Cardiac muscle cell (in vitro differentiated cells and primary cell): ENCODE data around the gene TMTC2. TPM values are rescaled to one million over a fixed set of nuclear protein-coding genes. Genes with fewer than 3 reads are reported as not detected.

Experiments
- DNase-seq, 2 donors: peaks; one replicate each; pipeline versions ENCODE4 v3.0.0 to v3.0.0-alpha.2; 2010 to 2017; ENCODE audit warnings: low read depth in 1 of 2, low spot score in 1 of 2
- H3K27ac ChIP-seq: fragments of 200-600 bp; sonication (generic); 2 replicates; pipeline ENCODE4 v1.5.1; 2016
- H3K27me3 ChIP-seq: fragments of 200-600 bp; sonication (generic); 2 replicates; pipeline ENCODE4 v1.6.0; 2016; ENCODE audit warnings: control low read depth
- H3K36me3 ChIP-seq: fragments of 200-600 bp; sonication (generic); 2 replicates; pipeline ENCODE4 v1.5.1; 2016; ENCODE audit warnings: control low read depth
- H3K4me1 ChIP-seq: fragments of 200-600 bp; sonication (generic); 2 replicates; pipeline ENCODE4 v1.8.1; 2017; ENCODE audit warnings: low read depth, mild to moderate bottlenecking, mixed run types
- H3K4me3 ChIP-seq: fragments of 200-600 bp; sonication (generic); 2 replicates; pipeline ENCODE4 v1.5.1; 2016; ENCODE audit warnings: mild to moderate bottlenecking
- H3K9me3 ChIP-seq: fragments of 200-600 bp; sonication (generic); 2 replicates; pipeline ENCODE4 v1.5.1; 2017; ENCODE audit warnings: low read depth, mild to moderate bottlenecking, control low read depth
- polyA plus RNA-seq: library from polyadenylated mRNA; unstranded; fragments of >200 nt; fragmentation: Nextera tagmentation; extraction: Ambion mirVana; gene quantifications from 2 replicates; pipeline ENCODE4 v1.2.1, GENCODE V29; 2016
- total RNA-seq: library from RNA; depleted of rRNA; stranded (reverse); fragments of >200 nt; gene quantifications from 2 replicates; pipeline ENCODE4 v1.2.3, GENCODE V29; 2016
- TF ChIP-seq, protein P1 (sequence below): IDR thresholded peaks from 2 replicates; pipeline ENCODE4 v1.5.1; 2012; ENCODE audit warnings: low read depth, mild to moderate bottlenecking, low read length

Gene TMTC2
- total and polyA plus RNA-seq, 2 experiments from 2014 or later: 0.89 to 10.8 TPM

DNA sequence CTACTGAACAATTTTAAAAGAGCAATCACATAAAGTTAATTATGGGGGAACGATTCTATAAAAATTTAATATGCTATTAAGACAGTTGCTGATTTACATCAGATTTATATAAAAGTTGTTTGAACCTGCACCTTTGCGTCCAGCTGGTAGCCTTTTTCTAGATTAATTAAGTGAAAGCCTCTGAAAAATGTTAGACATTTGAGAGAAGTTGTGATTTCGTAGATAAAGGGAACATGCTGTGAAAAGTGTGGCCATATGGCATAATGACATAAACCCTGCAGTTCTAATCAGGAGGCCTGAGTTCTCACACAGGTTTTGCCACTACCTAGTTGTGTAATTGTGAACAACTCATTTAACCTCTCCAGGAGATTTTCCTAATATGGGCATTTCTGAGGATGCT, 187.2 kb downstream of the TMTC2 start:
- Histone ChIP-seq H3K27ac (no peak overlapping the region), H3K27me3 (no peaks in the 10 kb centered on the region), H3K36me3 (no peaks in the 10 kb centered on the region), H3K4me3 (no peak overlapping the region), H3K9me3 (no peaks in the 10 kb centered on the region), H3K4me1 (no peaks in the 10 kb centered on the region)
- peak in 1 of 2 donors; percentile 23 for DNase-seq
- TF ChIP-seq, protein P1, sequence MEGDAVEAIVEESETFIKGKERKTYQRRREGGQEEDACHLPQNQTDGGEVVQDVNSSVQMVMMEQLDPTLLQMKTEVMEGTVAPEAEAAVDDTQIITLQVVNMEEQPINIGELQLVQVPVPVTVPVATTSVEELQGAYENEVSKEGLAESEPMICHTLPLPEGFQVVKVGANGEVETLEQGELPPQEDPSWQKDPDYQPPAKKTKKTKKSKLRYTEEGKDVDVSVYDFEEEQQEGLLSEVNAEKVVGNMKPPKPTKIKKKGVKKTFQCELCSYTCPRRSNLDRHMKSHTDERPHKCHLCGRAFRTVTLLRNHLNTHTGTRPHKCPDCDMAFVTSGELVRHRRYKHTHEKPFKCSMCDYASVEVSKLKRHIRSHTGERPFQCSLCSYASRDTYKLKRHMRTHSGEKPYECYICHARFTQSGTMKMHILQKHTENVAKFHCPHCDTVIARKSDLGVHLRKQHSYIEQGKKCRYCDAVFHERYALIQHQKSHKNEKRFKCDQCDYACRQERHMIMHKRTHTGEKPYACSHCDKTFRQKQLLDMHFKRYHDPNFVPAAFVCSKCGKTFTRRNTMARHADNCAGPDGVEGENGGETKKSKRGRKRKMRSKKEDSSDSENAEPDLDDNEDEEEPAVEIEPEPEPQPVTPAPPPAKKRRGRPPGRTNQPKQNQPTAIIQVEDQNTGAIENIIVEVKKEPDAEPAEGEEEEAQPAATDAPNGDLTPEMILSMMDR: no peak

DNA sequence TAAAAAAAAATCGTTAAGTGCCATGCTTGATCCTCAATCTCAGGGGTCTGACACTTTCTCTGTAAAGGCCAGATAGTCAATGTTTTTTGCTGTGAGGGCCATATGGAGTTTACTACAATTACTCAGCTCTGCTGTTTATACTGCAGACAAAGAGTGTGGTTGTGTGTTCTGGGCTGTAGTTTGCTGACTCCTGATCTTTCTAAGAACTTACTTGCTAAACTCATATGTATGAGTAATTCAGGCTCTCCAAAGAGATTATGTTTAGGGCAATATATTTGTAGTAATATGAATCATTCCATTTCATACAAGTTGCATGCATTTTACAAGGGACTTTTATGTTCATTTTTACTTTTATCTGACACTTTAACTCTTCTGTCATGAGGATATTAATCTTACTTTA, 188.2 kb downstream of the TMTC2 start:
- H3K27me3 ChIP-seq: no peaks in the 10 kb centered on the region
- no peak overlapping the region for H3K27ac ChIP-seq
- H3K9me3 ChIP-seq: no peaks in the 10 kb centered on the region
- no peak overlapping the region for H3K4me3 ChIP-seq
- TF ChIP-seq, protein P1: no peak
- H3K36me3 ChIP-seq: no peaks in the 10 kb centered on the region
- peak in 1 of 2 donors; percentile 49 for DNase-seq
- H3K4me1 ChIP-seq: no peaks in the 10 kb centered on the region

DNA sequence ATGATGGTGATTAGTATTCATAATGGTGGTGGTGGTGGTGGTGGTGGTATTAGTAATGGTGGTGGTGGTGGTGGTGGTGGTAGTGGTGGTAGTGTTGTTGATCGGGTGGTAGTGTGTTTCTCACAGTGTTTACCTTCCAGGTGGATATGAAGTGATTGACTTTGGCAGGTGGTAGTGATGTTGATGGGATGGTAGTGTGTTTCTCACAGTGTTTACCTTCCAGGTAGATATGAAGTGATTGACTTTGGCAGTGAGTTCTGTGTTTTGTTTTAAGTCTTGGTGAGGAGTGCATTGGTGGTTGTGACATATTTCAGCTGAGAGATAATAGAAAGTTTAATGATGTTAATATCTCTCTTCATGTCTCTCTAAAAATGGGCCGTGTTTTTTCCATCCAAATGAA, 189.4 kb downstream of the TMTC2 start:
- no peak overlapping the region for H3K27ac ChIP-seq
- no peaks in the 10 kb centered on the region for H3K27me3 ChIP-seq
- TF ChIP-seq, protein P1: no peak
- no peaks in the 10 kb centered on the region for H3K9me3 ChIP-seq
- DNase-seq: no peak
- H3K4me3 ChIP-seq: no peak overlapping the region
- H3K4me1 ChIP-seq: no peaks in the 10 kb centered on the region
- H3K36me3 ChIP-seq: no peaks in the 10 kb centered on the region

GRCh38 chr12:82877963-82878362, 191.3 kb downstream of the TMTC2 start:
- Histone ChIP-seq H3K36me3 (no peaks in the 10 kb centered on the region), H3K4me3 (no peak overlapping the region), H3K27me3 (no peaks in the 10 kb centered on the region), H3K9me3 (no peaks in the 10 kb centered on the region), H3K27ac (no peak overlapping the region), H3K4me1 (no peaks in the 10 kb centered on the region)
- TF ChIP-seq, protein P1: no peak
- no peak for DNase-seq

DNA sequence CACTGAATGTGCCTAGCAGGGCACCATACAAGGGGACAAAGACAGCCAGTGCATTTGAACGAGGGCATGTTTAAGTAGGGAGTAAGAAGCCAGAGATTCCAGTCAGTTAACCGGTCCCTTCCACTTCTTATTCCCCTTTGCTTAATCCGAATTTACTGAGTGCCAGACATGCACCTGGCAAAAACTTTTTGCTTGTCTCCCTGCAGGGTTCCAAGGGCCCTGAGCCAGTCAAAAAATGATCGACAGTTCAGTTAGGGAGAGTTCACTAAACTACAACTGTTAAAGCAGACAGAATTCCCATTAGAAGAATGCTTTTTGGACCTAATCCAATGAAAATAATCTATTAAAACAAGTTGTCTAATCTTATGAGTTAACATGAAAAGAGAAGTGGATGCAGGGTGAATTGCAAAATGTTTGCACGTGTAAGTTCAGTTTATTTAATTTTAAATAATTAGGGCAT, 193.8 kb downstream of the TMTC2 start:
- TF ChIP-seq, protein P1: no peak
- H3K4me1 ChIP-seq: no peaks in the 10 kb centered on the region
- H3K27me3 ChIP-seq: no peaks in the 10 kb centered on the region
- H3K9me3 ChIP-seq: no peaks in the 10 kb centered on the region
- no peaks in the 10 kb centered on the region for H3K36me3 ChIP-seq
- H3K4me3 ChIP-seq: no peak overlapping the region
- peak overlapping the region; percentile 15 for H3K27ac ChIP-seq
- DNase-seq: peak; percentile 15 to 17
